Kidney capillary endothelial cell (primary cell): ENCODE data around the gene VPS8.
"Not testable (repeated sequence)": the region's sequence is repeated elsewhere in the genome, so short reads cannot be mapped to it uniquely, and the experiment has no call there.

ENCODE experiments used
- DNase-seq: peaks from one replicate; pipeline ENCODE4 v3.0.0-alpha.2; 2018; ENCODE audit warnings: low spot score

The VPS8 gene

GRCh38 chr3:184914628-184915027 lies 102.7 kb downstream of the VPS8 start:
- no peak for DNase-seq

- DNase-seq = no peak
Observed at GRCh38 chr3:184918750-184919149, 106.8 kb downstream of the VPS8 start.

GRCh38 chr3:184919651-184920050 lies 107.7 kb downstream of the VPS8 start:
- DNase-seq = no peak

- DNase-seq = no peak
Observed at GRCh38 chr3:184924547-184924946, 112.6 kb downstream of the VPS8 start.

- DNase-seq = no peak
Observed at GRCh38 chr3:184927796-184928315, 115.9 kb downstream of the VPS8 start.

DNA sequence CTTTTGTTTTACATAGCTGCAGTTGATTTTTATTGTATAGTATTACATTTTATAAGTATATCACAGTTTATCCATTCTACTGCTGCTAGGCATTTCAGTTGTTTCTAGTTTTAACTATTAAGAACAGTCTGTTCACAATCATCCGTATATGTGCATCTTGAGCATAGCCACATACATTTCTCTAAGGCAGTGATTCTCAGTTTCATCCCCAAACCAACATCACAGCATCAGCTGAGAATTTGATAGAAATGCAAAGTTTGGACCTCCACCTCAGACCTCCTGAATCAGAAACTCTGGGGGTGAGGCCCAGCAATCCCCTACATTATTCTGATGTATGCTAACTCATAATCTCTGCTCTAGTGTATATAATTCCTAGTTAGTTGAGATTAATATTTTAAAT lies 120.8 kb downstream of the VPS8 start:
- DNase-seq = no peak

- DNase-seq = no peak
Observed at GRCh38 chr3:184937611-184938010, 125.6 kb downstream of the VPS8 start.

DNA sequence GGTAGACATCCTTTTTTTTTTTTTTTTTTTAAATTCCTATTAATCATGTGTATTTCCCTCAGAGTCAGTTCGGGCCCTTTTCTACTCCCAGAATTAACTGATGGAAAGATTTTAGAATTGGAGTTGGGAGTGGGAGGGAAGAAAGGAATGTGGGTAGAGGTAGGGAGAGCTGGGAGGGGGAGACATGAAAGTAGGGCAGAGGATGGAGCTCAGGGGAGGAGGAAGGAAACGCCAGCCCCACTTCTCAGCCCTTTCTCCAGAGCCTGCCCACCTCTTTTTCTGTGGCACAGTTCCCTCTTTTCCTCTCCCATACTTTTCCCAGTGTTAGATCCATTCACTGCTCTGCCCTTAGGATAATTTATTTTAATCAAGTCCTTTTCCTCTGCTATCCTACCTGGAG lies 129.4 kb downstream of the VPS8 start:
- no peak for DNase-seq

- no peak for DNase-seq
Observed at GRCh38 chr3:184942735-184943134, 130.8 kb downstream of the VPS8 start.

- DNase-seq = no peak
Observed at GRCh38 chr3:184944241-184944640, 132.3 kb downstream of the VPS8 start.

DNA sequence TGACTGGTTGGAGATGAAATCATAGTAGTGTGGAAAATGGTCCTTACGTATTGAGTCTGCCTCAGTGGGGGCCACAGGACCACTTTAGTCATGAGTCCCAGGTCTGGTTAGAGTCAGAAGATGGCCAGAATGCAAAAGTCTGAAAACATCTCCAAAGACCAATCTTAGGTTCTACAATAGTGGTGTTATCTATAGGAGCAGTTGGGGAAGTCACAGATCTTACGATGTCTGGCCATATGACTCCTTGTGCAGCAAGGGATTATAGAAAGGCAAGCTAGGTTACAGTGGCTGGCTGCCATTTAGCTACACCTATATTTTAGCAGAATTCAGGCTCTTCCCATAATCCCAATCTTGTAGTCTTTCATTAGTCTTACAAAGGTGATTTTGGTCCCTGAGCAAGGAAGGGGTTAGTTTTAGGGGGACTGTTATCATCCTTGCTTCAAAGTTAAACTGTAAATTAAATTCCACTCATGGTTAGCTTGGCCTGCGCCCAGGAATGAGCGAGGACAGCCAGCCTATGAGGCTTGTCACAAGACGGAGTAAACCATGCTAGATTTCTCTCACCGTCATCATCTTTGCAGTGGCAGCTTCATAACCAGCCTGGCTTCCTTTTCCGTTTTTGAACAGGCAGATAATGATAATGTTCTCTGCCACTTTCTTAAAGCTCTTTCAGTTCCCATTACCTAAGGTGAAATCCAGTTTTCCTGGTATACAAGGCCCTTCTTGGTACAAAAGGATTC lies 134.1 kb downstream of the VPS8 start:
- no peak for DNase-seq

GRCh38 chr3:184946917-184947316 lies 135.0 kb downstream of the VPS8 start:
- DNase-seq = no peak

DNA sequence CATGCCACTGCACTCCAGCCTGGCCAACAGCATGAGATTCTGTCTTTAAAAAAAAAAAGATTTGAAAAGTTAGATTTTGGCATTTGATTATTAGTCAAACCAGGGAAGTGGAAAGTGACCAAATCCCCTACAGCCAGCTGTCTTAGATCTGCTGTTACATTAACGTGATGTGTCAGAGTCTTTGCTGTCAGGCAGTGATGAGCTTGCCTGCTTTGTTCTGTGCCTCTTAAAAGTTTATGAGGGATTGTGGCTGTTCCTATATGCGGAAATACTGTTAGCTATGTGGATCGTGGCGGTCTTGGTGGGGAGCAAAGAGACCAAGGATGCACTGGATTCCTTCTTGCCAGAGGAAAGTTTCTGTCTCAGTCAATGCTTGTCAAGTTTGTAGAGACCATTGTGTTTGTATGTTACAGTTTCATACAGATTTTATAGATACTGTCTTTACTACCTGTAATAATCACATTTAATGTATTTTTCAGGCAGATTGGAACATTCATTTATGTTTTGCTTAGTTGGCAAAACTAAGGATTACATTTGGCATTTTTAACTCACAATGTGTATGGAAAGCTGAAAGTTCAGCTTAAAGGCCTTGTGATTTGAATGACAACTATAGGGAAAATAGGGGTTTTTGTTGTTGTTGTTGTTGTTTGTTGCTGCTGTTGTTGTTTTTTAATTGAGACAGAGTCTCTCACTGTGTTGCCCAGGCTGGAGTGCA lies 137.4 kb downstream of the VPS8 start:
- no peak for DNase-seq

DNA sequence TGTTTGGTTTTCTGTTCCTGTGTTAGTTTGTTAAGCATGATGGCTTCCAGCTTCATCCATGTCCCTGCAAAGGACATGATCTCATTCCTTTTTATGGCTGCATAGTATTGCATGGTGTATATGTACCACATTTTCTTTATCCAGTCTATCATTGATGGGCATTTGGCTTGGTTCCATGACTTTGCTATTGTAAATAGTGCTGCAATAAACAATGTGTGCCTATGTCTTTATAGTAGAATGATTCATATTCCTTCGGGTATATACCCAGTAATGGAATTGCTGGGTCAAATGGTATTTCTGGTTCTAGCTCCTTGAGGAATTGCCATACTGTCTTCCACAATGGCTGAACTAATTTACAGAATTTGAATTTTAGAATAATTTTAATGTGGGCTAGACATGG lies 138.8 kb downstream of the VPS8 start:
- not testable (repeated sequence) for DNase-seq

GRCh38 chr3:184952671-184953070 lies 140.7 kb downstream of the VPS8 start:
- DNase-seq = no peak

DNA sequence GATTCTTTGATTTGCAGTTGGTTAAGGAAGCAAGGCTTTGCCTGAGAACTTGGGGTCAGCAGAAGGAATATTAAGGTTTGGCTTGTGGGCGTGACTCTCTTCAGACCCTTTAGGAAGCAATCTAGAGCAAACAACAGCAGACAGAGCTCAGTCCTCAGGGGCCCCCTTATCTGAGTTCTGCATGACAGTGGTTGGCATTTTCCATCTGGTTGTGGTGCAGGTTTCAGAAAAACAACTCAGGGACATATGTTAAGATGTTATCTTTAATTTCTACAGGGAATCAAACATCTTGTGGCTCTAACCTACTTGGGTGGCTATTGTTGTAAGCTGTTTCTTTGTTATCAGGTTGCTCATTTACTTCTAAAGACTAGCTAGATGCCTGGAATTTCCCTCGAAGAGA lies 141.4 kb downstream of the VPS8 start:
- DNase-seq = no peak

GRCh38 chr3:184954251-184954650 lies 142.3 kb downstream of the VPS8 start:
- no peak for DNase-seq

DNA sequence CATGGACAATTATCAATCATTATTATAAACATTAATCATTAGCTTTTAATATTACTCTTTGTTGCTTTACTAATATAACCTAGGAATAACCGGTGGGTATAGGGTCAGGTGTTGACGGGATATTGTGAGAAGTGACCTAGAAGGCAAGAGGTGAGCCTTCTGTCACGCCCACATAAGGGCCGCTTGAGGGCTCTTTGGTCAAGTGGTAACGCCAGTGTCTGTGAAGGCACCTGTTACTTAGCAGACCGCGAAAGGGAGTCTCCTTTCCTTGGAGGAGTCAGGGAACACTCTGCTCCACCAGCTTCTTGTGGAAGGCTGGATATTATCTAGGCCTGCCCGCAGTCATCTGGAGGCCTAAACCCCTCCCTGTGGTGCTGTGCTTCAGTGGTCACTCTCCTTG lies 142.9 kb downstream of the VPS8 start:
- not testable (repeated sequence) for DNase-seq

- no peak for DNase-seq
Observed at GRCh38 chr3:184965639-184966430, 153.9 kb downstream of the VPS8 start.

- no peak for DNase-seq
Observed at GRCh38 chr3:184968115-184968514, 156.1 kb downstream of the VPS8 start.

DNA sequence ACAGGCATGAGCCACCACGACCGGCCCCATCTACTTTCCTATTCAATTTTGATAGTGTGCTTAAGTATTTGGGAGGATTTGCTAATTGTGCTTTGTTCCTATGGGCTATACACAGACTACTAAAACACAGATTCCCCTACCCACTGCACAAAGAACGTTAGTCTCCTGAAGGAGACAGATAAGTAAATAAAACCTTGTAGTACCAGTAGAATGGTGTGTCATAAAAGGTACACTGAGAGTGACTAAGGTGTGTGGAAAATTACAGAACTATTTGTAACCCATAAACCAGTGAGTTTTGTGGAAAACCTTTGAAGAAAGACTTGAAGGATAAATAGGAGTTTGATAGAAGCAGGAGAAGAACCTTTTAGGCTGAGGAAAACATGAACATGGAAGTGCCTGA lies 158.2 kb downstream of the VPS8 start:
- DNase-seq = no peak

- DNase-seq = no peak
Observed at GRCh38 chr3:184977796-184978195, 165.8 kb downstream of the VPS8 start.

DNA sequence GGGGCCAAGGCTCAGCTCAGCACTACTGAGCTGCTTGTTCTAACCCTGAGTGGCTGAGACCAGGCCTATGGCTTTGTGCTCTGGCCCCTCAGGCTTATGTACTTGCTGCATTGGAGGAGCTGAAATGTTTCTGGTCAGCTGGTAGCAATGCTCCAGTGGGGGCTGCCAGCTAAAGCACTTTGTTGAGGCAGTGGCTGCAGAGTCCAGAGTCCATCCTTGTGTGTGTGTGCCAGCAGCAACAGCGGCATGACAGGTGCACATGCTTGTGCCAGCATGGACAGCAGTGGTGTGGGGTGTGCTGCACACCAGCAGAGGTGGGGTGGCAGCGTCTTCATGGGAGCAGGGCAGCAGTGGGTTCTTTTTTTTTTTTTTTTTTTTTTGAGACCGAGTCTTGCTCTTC lies 169.1 kb downstream of the VPS8 start:
- DNase-seq = no peak
